NCI-H1930 (cell line): ENCODE data around the gene C1QL1.

Experiments
- DNase-seq, 2 experiments: peaks; one replicate each; lab custom pipeline; 2025; lab: John Stamatoyannopoulos, UW

The C1QL1 gene

GRCh38 chr17:44930667-44931066, 37.4 kb downstream of the C1QL1 start:
- no peak for DNase-seq

GRCh38 chr17:44928950-44929720, 39.0 kb downstream of the C1QL1 start:
- DNase-seq: no peak

- no peak for DNase-seq
Observed at GRCh38 chr17:44928136-44928535, 40.0 kb downstream of the C1QL1 start.

- no peak for DNase-seq
Observed at GRCh38 chr17:44927696-44928095, 40.4 kb downstream of the C1QL1 start.

- no peak for DNase-seq
Observed at GRCh38 chr17:44926821-44927525, 41.1 kb downstream of the C1QL1 start.

GRCh38 chr17:44925731-44926697, 42.1 kb downstream of the C1QL1 start:
- no peak for DNase-seq

- no peak for DNase-seq
Observed at GRCh38 chr17:44924107-44924544, 44.0 kb downstream of the C1QL1 start.

GRCh38 chr17:44922746-44923470, 45.2 kb downstream of the C1QL1 start:
- DNase-seq: no peak

GRCh38 chr17:44922136-44922535, 46.0 kb downstream of the C1QL1 start:
- DNase-seq: no peak

GRCh38 chr17:44921122-44921882, 46.8 kb downstream of the C1QL1 start:
- DNase-seq: no peak

GRCh38 chr17:44920565-44920940, 47.5 kb downstream of the C1QL1 start:
- no peak for DNase-seq

GRCh38 chr17:44919885-44920564, 48.1 kb downstream of the C1QL1 start:
- peak; percentile 38 to 59 for DNase-seq

GRCh38 chr17:44919411-44919810, 48.7 kb downstream of the C1QL1 start:
- DNase-seq: no peak

- DNase-seq: no peak
Observed at GRCh38 chr17:44918006-44918405, 50.1 kb downstream of the C1QL1 start.

- no peak for DNase-seq
Observed at GRCh38 chr17:44917456-44917855, 50.6 kb downstream of the C1QL1 start.

GRCh38 chr17:44916781-44917241, 51.3 kb downstream of the C1QL1 start:
- DNase-seq: no peak

- DNase-seq: no peak
Observed at GRCh38 chr17:44915862-44916780, 52.0 kb downstream of the C1QL1 start.

GRCh38 chr17:44915321-44915726, 52.8 kb downstream of the C1QL1 start, which contains the start of gene GFAP:
GFAP (minus strand) TSS chr17:44915500; CDS start chr17:44915486, 14 bp downstream.
- no peak for DNase-seq
